GM19395 (cell line): ENCODE data around the gene CDCP1.

Source experiments
- ATAC-seq: cut with Tn5 transposase; IDR thresholded peaks from one replicate; pipeline ENCODE4 v1.9.1; 2021; ENCODE audit warnings: mild to moderate bottlenecking, moderate library complexity; ENCODE audit not compliant: unreplicated experiment

The CDCP1 gene, protein sequence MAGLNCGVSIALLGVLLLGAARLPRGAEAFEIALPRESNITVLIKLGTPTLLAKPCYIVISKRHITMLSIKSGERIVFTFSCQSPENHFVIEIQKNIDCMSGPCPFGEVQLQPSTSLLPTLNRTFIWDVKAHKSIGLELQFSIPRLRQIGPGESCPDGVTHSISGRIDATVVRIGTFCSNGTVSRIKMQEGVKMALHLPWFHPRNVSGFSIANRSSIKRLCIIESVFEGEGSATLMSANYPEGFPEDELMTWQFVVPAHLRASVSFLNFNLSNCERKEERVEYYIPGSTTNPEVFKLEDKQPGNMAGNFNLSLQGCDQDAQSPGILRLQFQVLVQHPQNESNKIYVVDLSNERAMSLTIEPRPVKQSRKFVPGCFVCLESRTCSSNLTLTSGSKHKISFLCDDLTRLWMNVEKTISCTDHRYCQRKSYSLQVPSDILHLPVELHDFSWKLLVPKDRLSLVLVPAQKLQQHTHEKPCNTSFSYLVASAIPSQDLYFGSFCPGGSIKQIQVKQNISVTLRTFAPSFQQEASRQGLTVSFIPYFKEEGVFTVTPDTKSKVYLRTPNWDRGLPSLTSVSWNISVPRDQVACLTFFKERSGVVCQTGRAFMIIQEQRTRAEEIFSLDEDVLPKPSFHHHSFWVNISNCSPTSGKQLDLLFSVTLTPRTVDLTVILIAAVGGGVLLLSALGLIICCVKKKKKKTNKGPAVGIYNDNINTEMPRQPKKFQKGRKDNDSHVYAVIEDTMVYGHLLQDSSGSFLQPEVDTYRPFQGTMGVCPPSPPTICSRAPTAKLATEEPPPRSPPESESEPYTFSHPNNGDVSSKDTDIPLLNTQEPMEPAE

DNA sequence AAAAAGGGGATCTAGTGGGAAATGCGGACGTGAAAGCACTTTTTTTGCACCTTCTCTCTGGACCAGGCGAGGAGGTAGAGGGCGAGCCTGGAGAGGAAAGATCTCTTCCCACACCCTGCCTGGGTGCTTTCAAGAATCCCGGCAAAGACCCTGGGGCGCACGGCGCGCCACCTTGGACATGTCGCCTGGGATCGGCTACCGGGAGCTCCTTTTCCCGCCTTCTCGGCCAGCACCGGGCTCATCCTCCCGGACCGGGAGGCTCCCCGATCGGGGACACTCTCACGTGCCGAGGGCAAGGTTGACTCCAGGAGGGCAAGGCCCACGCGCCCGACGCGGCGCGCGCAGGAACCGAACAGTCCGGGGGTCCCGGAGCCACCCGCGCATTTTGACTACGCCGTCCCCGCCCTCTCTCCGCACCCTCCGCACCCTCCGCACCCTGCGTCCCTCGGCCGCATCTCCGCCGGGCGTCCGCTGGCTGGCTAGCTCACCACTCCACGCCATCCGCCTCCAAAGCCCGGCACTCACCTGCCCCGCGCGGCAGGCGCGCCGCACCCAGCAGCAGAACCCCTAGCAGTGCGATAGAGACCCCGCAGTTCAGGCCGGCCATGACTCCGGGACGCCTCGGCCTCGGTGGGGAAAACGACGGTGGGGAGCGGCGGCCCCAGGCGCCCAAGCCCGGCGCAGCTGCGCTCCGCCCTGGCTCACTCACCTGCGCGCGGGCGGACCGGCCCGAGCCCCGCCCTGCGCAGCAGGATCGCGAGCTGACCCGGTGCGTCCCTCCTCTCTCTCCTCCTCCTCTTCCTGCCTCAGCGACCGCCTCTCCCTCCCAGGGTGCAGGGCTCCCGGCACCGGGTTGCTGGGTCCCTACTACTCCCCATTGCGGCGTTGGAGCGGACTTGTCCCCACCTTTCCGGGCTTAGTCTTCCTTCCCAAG is at the start of gene CDCP1:
Gene CDCP1, minus strand, starts transcription at position 698 of the 934 bp plus-strand sequence. Its CDS starts 91 bp downstream, at position 607.
- no peak for ATAC-seq

DNA sequence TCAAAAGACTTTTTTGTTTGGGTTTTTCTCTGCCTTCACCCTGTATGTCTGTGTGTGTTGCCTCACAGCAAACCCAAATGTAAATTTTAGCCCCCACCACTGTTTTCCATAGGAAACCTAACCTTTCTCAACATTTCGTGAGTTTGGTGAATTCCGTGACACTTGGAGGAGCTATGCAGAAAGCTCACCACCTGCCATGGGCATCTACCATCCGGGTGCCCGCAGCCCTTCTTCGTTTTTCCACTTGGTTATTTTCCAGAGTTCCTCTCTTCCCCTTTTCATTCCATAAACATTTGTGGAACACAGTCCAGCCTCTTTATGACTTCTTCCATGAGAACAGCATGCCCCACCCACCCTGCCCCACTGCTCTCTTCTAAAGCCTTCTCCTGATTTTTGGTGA is 48.6 kb upstream of the CDCP1 start:
- no peak for ATAC-seq

DNA sequence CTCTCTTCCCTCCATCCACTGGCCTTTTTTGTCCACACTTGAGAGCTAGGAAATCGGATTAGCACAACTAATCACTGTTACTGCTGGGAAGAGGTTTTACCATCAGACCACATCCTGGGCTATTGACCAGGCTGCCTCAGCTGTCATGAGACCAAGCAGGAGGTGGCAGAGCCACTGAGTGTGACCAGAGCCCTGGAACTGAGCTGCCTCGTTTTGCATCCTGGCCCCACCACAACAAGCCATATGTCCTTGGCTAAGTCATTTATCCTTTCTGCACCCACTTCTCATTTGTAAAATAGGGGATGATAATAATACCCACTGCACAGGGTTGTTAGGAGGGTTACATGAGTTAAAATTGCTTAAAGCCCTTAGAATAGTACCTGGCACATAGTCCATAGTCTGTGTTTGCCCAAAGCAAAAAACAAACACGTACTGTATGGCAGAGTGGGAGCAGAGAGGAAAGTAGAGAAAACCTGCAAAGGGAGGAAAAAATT is 45.8 kb upstream of the CDCP1 start:
- ATAC-seq, result no peak

DNA sequence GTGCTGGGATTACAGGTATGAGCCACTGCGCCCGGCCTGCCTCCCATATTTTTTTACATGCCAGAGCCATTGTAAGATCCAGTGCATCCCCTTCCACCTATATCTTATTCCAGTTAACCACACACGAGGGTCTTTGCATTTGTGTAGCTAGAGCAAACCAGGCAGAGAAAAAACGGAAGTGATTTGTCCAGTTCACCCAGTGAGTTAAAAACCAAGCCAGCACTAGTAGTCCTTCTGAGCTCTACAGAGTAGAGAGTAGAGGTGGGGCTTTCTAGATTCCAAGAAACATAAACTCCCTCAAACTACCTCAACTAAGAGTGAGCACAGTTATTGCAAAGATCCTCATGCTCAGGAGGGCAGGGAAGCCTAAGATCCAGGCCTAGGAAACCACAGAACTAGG is 45.2 kb upstream of the CDCP1 start:
- no peak for ATAC-seq

DNA sequence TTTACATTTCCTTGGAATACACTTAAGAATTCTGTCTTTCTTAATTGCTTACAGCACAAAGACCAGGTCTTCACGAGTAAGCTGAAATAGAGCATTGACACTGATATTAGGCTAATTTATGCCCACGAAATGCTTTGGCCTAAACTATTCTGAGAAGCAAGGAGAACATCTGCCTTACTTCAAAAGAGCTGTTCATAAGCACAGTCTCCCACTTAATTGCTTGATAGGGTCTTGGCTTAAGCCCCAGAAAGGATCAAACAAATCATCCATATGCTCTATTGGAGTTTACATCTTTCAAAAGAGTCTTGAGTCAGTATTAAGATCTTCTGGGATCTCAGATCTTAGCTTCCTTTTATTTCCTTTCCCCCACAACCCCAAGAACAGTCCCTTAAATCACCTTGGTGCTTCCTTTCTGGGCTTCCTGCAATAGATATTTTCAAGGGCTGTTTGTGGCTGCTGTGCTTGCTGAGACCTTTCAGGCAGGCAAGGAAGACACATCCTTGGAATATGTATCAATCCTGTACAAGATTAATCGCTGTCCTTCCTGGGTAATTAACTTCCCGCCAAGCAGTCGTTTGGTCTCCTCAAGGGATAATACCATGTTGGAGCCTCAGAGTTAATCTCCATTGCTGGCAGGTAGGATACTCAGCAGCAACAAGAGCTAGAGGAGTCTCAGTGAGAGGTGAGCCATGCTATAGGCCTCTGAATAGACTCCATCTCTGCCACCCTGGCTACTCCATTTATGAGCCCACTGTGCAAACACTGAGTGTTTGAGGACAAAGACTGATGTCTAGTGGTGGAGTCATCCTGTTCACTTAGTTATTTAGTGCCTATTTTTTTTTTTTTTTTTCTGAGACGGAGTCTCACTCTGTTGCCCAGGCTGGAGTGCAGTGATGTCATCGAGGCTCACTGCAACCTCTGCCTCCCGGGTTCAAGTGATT is 42.8 kb upstream of the CDCP1 start:
- no peak for ATAC-seq

DNA sequence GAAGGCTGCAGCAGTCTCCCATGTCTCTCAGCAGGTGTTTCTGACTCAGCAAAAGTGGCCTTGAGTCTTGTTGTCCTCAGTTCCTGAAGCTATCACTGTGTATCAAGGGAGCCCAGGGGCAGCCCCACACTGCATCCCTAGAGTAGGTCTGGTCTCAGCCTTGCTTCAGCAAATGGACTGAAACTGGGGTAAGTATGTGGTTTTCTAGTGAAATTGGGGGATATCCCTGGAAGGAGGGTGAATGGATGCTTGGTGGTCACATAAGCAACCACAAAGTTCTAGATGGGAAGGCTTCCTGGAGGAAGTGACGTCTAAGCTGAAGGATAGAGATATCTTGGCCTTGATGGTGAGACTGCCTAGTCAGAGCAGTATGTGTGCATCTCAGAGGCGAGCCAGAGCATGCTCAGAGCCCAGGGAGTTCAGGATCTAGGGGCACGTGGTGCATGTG is 41.5 kb upstream of the CDCP1 start:
- ATAC-seq, result no peak

DNA sequence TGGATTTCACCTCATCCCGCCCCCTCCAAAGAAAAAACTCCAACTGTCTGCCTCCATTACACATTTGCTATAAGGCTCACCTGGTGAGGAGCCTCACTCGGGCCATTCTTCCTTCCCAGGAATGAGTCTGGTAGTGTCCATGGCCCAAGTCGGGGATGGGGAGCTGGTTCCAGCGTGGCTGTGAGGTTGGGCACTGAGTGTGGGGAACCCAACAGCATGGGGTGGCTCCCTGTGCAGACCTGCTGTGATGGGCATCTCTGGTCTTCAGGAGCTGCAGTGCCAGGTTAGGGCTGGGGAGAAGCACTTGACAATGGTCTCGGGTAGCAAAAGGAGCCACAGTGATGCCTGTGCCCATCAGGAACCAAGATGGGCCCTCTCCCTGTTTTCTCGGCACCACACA is 40.7 kb upstream of the CDCP1 start:
- ATAC-seq, result no peak

DNA sequence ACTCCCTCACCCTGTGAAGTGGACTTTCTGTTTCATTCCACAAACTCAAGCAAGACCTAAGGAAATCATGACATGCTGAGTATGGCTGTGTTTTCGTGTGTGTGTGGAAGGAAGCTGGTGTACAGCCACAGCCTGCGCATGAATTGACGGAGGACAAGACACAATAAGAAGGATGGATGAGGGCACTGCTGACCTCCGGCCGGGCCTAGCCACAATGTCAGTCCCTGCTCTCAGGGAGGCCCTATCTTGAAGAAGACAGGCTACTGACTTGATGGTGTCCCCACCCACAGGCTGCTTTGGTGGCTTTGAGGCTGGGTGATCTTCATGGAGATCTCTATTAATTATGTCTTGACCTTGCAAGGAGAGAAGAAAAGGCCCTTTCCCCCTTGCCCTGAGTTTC is 39.3 kb upstream of the CDCP1 start:
- ATAC-seq, result no peak

DNA sequence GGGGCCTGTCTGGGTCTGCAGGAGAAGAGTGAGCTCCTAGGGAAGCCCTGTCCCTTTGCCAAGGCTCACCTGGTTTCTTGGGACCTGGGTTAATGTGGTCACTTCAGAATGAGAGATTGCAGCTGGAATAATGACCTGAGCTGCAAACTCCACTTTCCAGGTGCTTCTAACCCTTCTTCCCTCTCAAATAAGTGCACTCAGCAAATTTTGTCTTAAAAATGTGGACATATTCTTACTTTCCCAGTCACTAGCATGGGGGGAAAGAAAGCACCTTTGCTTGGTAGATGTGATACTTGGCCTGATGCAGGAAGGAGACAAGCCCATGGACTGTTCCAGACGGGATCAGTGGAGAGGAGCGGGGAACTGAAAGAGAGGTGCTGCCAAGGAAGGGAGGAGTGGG is 38.9 kb upstream of the CDCP1 start:
- ATAC-seq, result no peak

DNA sequence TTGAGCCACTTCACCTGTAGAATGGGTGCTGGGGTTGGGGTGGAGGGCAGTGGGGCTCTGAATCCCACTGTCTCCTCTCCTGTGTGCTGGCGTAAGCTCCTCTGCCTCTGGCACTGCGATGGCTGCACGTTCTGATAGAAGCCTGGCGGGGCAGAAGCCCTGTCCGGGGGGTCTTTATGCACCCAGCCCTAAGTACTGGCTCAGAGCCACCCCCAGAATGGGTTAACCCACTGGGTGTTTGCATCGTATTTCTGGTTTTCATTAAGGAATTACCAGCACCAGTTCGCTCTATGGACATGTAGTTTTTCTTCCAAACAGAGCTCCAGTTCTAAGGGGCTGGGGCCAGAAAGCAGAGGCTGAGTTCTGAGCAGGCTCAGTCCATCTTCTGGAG is 37.7 kb upstream of the CDCP1 start:
- no peak for ATAC-seq

DNA sequence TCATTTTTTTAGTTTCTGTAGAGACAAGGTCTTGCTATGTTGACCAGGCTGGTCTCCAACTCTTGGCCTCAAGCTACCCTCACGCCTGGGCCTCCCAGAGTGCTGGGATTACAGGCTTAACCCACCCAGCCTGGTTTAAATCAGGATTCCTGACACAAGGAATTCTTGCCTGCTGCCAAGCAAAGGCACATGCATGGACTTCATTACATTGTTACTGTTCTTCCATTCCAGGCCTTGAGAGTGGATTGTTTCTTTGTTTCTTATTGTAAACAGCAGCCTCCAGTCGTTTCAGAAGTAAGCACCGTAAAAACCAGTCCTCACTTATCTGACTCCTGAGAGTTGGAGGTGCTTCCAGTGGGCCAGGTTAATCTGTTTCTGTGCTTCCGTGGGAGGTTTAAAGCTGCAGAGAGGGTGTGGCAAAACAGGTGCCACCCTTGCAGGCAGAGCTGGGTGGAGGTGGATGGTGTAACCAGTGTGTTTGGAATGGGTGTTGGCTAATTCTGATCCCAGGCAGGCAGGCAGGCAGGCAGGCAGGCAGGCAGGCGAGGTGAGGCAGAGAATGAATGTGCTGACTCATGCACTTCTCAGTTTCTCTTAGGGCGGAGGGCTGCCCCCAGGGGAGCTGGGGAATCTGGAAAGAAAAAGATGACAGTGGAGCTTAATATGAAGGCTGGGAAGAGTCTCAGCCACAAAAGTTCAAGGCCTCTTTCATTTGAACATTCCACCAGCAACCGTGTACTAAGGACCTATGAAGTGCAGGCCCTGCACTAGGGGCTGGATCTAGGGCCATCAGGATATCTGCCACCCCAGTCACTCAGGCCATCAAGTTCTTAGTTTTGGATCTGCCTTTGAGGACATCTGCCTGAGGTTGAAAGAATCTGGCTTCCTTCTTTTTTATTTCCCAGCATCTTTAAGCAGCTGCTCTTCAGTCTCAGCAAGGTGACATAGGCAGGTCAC is 37.0 kb upstream of the CDCP1 start:
- ATAC-seq, result no peak

DNA sequence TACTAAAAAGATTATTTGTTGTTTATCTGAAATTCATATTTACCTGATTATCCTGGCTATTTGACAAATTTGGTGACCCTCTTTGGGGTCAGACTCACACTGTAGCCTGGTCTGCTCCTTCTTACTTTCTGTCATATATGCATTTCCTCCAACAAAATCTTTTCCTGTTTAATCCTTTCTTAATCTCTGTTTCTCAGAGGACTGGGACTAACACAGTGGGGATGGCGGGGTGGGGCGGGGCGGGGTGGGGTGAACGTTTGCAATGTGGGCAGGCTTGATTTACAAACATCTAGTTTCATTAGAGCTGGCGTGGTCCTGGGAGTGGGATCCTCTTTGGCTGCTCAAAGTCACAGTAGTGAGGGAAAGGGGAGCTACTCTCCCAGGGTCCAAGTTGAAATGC is 35.3 kb upstream of the CDCP1 start:
- no peak for ATAC-seq

DNA sequence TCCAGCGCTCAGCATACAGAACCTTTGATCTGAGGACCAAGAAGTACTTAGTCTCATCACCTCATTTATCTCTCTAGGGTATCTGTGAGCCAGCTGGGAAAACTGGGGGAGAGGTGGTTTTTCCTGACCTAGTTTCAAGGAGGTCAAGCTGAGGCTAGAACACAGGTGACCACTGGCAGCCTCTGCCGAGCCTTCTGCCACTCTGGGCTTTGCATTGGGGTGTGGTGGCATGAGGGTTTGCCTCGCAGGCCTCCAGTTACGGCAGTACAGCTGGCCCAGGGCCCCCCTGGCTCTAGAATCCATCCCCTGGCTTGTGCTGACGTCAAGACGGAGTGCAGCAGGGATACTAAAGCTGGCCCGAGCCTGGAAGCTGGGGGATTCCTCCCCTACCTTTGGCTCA is 34.7 kb upstream of the CDCP1 start:
- no peak for ATAC-seq

DNA sequence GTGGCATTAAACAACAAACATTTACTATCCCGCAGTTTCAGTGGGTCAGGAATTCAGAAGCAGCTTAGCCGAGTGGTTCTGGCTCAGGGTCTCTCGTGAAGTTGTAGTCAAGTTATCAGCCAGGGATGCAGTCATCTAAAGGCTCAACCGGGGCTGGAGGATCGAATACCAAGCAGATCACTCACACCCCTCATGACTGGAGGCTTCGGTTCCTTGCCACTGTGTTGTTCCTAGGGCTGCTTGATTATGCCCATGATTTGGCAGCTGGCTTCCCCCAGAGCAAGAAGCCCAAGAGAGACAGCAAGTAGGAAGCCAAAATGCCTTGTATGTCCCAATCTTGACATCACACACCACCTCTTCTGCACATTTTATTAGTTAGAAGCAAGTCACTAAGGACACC is 33.9 kb upstream of the CDCP1 start:
- no peak for ATAC-seq

DNA sequence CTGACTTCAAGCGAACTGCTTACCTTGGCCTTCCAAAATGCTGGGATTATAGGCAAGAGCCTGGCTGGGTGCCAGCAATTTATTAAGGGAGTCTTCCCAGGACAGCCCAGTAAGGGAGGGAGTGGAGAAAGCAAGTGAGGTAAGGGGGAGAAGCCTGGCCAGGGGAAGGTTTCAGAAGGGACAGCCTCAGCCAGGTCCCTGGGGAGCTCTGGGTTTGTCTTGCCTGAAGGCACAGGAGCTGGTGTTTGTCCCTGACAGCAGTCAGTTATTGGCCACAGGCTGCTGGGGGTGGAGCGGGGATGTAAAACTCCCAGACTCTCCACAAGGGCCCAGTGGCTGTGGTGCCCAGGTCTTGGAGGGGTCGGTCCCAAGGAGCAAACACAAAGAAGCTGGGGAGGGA is 33.0 kb upstream of the CDCP1 start:
- ATAC-seq, result no peak

DNA sequence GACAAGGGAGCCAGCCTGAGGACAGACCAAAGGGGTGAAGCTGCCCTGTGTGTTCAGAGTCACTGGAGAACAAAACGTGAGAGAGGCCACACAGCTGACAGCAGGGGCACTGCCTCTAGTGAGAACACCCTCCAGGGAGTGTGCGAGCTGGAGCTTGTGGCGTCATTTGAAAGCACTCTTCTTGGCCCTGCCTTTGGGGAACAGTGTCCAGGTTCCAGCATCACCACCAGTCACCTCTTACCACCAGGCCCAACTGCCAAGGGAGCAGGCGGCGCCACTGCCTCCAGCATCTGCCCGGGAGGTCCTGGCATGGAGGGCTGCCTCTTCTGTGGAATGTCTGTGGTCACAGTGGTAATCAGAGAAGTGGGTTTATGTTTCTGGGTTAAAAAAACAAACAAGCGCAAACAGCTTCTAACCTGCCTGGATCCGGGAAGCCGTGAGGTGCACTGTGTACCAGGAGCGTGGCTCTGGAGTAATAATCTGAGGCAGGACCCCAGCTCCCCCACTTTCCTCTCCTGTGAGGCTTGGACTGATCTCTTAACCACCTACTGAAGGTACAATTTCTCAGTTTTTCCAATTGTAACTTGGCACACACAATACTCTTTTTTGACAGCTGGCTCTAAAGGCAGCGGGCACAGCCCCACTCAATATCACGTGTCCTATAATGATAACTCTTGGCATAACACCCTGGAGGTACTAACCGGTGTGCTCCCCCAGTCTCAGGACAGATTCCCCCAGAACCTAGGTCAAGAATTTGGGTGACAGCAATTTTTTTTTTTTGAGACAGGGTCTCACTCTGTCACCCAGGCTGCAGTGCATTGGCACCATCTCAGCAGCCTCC is 32.2 kb upstream of the CDCP1 start:
- no peak for ATAC-seq

DNA sequence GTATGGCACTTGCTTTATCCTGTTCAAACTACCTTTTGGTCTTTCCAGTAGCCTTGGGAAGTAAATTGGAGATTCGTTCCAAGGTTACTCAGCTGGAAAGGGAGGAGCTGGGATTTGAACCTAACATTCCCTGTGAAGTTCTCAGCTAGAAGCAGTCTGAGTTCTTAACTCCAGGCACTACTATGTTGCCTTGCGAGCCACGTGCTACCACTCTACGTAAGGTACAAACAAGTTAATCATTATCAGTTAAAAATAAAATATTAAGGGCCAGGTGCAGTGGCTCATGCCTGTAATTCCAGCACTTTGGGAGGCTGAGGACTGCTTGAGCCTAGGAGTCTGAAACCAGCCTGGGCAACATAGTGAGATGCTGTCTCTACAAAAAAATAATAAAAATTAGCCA is 30.7 kb upstream of the CDCP1 start:
- ATAC-seq, result no peak

DNA sequence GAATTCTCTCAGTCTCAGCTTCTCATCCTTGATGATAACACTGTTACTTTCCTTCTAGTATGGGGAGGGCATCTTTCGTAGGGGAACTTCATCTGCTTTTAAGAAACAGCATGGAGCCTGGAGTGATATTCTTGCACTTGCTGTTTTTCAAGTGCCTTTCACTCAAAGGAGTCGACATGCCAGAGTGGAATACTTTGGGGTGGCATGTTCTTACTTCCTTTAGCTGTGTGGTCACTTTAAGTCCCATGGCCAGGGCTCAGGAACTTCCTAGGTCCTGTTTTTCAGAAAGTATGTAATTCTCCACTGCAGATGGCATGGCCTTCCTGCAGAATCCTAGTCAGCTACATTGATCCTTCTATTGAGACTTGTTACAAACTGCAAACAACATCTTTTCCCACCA is 28.1 kb upstream of the CDCP1 start:
- no peak for ATAC-seq
